ENCODE measurements around the gene ZNF277. TPM values are rescaled to one million over a fixed set of nuclear protein-coding genes. Genes with fewer than 3 reads are reported as not detected.

Gene ZNF277, protein sequence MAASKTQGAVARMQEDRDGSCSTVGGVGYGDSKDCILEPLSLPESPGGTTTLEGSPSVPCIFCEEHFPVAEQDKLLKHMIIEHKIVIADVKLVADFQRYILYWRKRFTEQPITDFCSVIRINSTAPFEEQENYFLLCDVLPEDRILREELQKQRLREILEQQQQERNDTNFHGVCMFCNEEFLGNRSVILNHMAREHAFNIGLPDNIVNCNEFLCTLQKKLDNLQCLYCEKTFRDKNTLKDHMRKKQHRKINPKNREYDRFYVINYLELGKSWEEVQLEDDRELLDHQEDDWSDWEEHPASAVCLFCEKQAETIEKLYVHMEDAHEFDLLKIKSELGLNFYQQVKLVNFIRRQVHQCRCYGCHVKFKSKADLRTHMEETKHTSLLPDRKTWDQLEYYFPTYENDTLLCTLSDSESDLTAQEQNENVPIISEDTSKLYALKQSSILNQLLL
- 23.3 and 33.4 TPM in 2 replicates for total RNA-seq (2021)
- Bru-seq, nascent RNA: percentile 73 among the genes with signal in this experiment
- BruChase-seq, experiment 1, labeled RNA remaining after a 2-hour chase: percentile 62 among the genes with signal in this experiment
- percentile 53 among the genes with signal in this experiment for BruChase-seq, experiment 2, labeled RNA remaining after a 6-hour chase
- long read RNA-seq, transcript ZNF277-201 (12 exons, 1,849 nt): major isoform, 28 of 32 reads
- long read RNA-seq, partial matches to known transcripts: 1 of 32 reads
- long read RNA-seq, other reads (novel, unspliced or antisense): 2 of 32 reads

DNA sequence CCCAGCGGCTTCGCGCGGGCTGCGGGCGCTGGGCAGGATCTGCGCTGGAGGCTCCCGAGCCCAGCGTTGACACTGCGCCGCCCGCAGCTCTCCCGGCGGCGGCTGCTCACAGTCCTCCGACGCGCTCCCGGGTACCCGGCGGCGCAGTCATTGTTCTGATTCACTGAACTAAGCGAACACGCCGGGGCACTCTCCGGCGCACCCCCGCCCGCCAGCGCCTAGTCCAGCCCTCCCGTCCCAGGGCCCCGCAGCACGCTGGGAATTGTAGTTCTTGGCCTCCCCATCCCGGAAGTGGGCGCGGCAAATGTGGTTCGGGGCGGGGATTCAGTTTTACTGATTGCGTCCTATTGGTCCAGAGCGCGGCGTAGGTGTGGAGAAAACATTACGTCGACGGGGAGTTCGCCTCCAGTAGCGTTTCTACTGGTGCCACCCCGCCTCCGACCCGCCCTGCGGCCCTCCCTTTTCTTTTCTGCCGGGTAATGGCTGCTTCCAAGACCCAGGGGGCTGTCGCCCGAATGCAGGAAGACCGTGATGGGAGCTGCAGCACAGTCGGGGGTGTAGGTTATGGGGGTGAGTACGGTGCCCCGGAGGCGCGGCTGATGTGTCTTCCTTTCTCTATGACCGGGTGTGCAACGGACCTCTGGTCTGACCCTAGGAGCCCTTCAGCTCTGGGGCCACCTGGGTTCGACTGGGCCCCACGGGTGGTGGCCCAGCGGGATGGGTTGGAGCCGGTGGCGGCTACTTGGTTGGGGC is at the start of gene ZNF277, which contains the start of gene DOCK4:
TSS of gene ZNF277 (plus strand) at position 458 of the 753 bp plus-strand sequence. CDS start at position 480, 22 bp downstream.
TSS of gene DOCK4 (minus strand) at position 162 of the 753 bp plus-strand sequence. CDS start 261 bp downstream, outside the sequence.
- intact Hi-C loops (cut with micrococcal nuclease; ENCODE audit: unreplicated experiment): loop anchor here (1.0 to 10.0 kb wide), 8 partner anchors 124 to 444 kb away; partner anchors contain the start of gene IFRD1
- peak within 1 kb of the TSS; percentile 100 for H3K4me2 ChIP-seq
- H3K79me2 ChIP-seq (ENCODE audit: low read depth): peaks cover 37% of the 10 kb centered on the region

DNA sequence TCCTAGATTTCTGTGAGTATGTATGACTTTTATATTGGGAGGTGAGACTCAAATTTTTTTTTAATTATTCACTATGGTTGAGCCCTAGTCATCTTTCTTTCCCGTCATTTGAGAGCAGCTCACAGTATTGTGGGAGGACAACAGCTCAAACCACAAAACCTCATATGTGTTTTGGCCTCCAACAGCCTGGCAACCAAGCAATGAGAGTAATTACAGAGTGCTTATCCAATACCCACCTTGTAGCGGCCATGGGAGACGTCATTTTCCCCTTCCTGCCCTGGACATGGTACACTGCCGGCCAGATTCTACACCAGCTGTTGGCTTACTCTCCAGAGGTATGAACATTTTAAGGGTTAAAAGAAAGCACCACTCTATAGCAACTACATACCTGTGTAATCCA is 49.4 kb upstream of the ZNF277 start:
- TF ChIP-seq, protein P1, sequence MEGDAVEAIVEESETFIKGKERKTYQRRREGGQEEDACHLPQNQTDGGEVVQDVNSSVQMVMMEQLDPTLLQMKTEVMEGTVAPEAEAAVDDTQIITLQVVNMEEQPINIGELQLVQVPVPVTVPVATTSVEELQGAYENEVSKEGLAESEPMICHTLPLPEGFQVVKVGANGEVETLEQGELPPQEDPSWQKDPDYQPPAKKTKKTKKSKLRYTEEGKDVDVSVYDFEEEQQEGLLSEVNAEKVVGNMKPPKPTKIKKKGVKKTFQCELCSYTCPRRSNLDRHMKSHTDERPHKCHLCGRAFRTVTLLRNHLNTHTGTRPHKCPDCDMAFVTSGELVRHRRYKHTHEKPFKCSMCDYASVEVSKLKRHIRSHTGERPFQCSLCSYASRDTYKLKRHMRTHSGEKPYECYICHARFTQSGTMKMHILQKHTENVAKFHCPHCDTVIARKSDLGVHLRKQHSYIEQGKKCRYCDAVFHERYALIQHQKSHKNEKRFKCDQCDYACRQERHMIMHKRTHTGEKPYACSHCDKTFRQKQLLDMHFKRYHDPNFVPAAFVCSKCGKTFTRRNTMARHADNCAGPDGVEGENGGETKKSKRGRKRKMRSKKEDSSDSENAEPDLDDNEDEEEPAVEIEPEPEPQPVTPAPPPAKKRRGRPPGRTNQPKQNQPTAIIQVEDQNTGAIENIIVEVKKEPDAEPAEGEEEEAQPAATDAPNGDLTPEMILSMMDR (conservative IDR thresholded peaks at IDR 0.05): no peak
- TF ChIP-seq EZH2 (IDR thresholded peaks at IDR 0.05; ENCODE audit: low read depth): no peak
- Histone ChIP-seq H3K27ac (no peak overlapping the region), H3K4me1 (replicated peaks; ENCODE audit: insufficient read depth) (peaks cover 9% of the 10 kb centered on the region; the same call in 1 of the 2 replicates), H3K4me3 (no peak overlapping the region), H3K27me3 (ENCODE audit: insufficient read depth, low read depth) (no peaks in the 10 kb centered on the region), H4K20me1 (ENCODE audit: insufficient read depth) (no peaks in the 10 kb centered on the region), H3K9me3 (ENCODE audit: insufficient read depth, low read depth) (no peaks in the 10 kb centered on the region), H2AFZ (no peak overlapping the region), H3K4me2 (no peak overlapping the region), H3F3A (ENCODE audit: insufficient read depth, low read depth) (no peaks in the 10 kb centered on the region), H3K79me2 (ENCODE audit: low read depth) (no peaks in the 10 kb centered on the region), H3K9me2 (ENCODE audit: insufficient read depth) (0 out of 2 replicates have a peak, but pooled peaks cover 4% of the 10 kb centered on the region), H3K36me3 (ENCODE audit: low read depth) (no peaks in the 10 kb centered on the region)
- intact Hi-C loops (cut with micrococcal nuclease; ENCODE audit: unreplicated experiment): no loop called here
- DNase-seq: no peak
- ChIA-PET CTCF (no interaction called here), POLR2A (ENCODE audit: unreplicated experiment) (no interaction called here)
- no TSS peak for BruUV-seq (replicated peaks)

More for the DNA sequence above, at the start of gene ZNF277, which contains the start of gene DOCK4:
- DNase-seq: peak; percentile 95 to 100
- Histone ChIP-seq H3K9me3 (ENCODE audit: insufficient read depth, low read depth) (no peaks in the 10 kb centered on the region; the same call in 1 of the 2 replicates), H3K27ac (no peak within 1 kb of the TSS), H3K4me3 (peak within 1 kb of the TSS; percentile 66), H3K27me3 (ENCODE audit: insufficient read depth, low read depth) (no peaks in the 10 kb centered on the region), H2AFZ (peak within 1 kb of the TSS; percentile 98), H3K9me2 (ENCODE audit: insufficient read depth) (no peaks in the 10 kb centered on the region), H3K36me3 (ENCODE audit: low read depth) (no peaks in the 10 kb centered on the region), H4K20me1 (ENCODE audit: insufficient read depth) (no peaks in the 10 kb centered on the region), H3K4me1 (replicated peaks; ENCODE audit: insufficient read depth) (peaks cover 19% of the 10 kb centered on the region), H3F3A (ENCODE audit: insufficient read depth, low read depth) (no peaks in the 10 kb centered on the region)
- ChIA-PET POLR2A (ENCODE audit: unreplicated experiment) (interaction anchor here (0.5 to 0.8 kb wide), 4 partner anchors 216 to 440 kb away, joined by 3 to 6 read pairs (median 4); no protein-coding TSS in a partner anchor), CTCF (interaction anchor here (0.6 kb wide), 1 partner anchor 80 kb away, joined by 12 read pairs; no protein-coding TSS in a partner anchor)
- TF ChIP-seq, protein P1 (conservative IDR thresholded peaks at IDR 0.05): no peak
- TF ChIP-seq EZH2 (IDR thresholded peaks at IDR 0.05; ENCODE audit: low read depth): no peak
- BruUV-seq (replicated peaks): no TSS peak

DNA sequence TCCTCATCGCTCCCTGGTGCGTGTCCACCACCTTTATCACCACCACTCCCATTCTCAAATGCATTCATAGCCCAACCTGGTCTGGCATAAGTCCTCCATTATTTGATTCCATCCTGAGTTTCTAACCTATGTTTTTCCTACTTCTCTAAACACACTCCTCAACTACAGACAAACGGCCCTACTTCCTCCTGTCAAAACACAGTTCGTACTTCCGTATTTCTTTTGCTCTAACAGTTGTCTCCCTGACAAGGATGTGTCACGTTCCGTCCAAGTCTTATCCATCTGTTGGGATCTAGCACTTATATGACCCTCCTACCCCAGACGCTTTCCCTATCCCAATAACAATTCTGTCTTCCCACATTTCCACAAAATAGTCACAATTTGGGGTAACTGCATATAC is 47.1 kb upstream of the ZNF277 start:
- TF ChIP-seq EZH2 (IDR thresholded peaks at IDR 0.05; ENCODE audit: low read depth): no peak
- TF ChIP-seq, protein P1 (conservative IDR thresholded peaks at IDR 0.05): no peak
- BruUV-seq (replicated peaks): no TSS peak
- ChIA-PET POLR2A (ENCODE audit: unreplicated experiment) (no interaction called here), CTCF (no interaction called here)
- Histone ChIP-seq H3K9me3 (ENCODE audit: insufficient read depth, low read depth) (no peaks in the 10 kb centered on the region), H3F3A (ENCODE audit: insufficient read depth, low read depth) (no peaks in the 10 kb centered on the region), H3K4me1 (replicated peaks; ENCODE audit: insufficient read depth) (peaks cover 18% of the 10 kb centered on the region), H3K9me2 (ENCODE audit: insufficient read depth) (0 out of 2 replicates have a peak, but pooled peaks cover 4% of the 10 kb centered on the region), H3K36me3 (ENCODE audit: low read depth) (no peaks in the 10 kb centered on the region), H3K27me3 (ENCODE audit: insufficient read depth, low read depth) (no peaks in the 10 kb centered on the region), H3K79me2 (ENCODE audit: low read depth) (no peaks in the 10 kb centered on the region), H3K27ac (no peak overlapping the region), H2AFZ (no peak overlapping the region), H4K20me1 (ENCODE audit: insufficient read depth) (no peaks in the 10 kb centered on the region), H3K4me3 (no peak overlapping the region), H3K4me2 (no peak overlapping the region)
- DNase-seq: no peak
- intact Hi-C loops (cut with micrococcal nuclease; ENCODE audit: unreplicated experiment): no loop called here
